GM12873 (cell line): ENCODE measurements around the gene ATAT1.

Experiments used
- CTCF ChIP-seq: IDR thresholded peaks from 2 replicates; pipeline ENCODE4 v1.5.1; 2012; ENCODE audit warnings: low read depth, mild to moderate bottlenecking, moderate library complexity, low read length, control low read depth; ENCODE audit not compliant: insufficient read depth; ENCODE audit errors: missing control alignments

ATAT1 gene

GRCh38 chr6:30597315-30598144 is 29.1 kb upstream of the ATAT1 start:
- peak; percentile 85 for TF ChIP-seq CTCF

GRCh38 chr6:30598912-30599624 is 27.6 kb upstream of the ATAT1 start:
- TF ChIP-seq CTCF: no peak

GRCh38 chr6:30599625-30600324 is 26.9 kb upstream of the ATAT1 start:
- TF ChIP-seq CTCF: no peak

GRCh38 chr6:30600451-30600961 is 26.2 kb upstream of the ATAT1 start:
- no peak for TF ChIP-seq CTCF

- no peak for TF ChIP-seq CTCF
Observed at GRCh38 chr6:30601436-30601814, 25.2 kb upstream of the ATAT1 start.

- no peak for TF ChIP-seq CTCF
Observed at GRCh38 chr6:30601815-30602641, 24.6 kb upstream of the ATAT1 start.
